Fibroblast of skin of back (primary cell): ENCODE results near the gene RSAD2. TPM values are rescaled to one million over a fixed set of nuclear protein-coding genes. Genes with fewer than 3 reads are reported as not detected.
"Not testable (repeated sequence)": the region's sequence is repeated elsewhere in the genome, so short reads cannot be mapped to it uniquely, and the experiment has no call there.

Experiments used
- DNase-seq: peaks from one replicate; pipeline ENCODE4 v3.0.0-alpha.2; 2013
- polyA plus RNA-seq, 2 experiments: library from polyadenylated mRNA; unstranded; fragments of 120-200 nt; gene quantifications; one replicate each; pipeline ENCODE4 v1.2.1, GENCODE V29; 2013; ENCODE audit not compliant: insufficient read length in 2 of 2

RSAD2 gene
- polyA plus RNA-seq (2013, experiment 1 of 2; ENCODE audit: insufficient read length), result not detected
- 0.04 TPM for polyA plus RNA-seq (2013, experiment 2 of 2; ENCODE audit: insufficient read length)

- DNase-seq, result peak; percentile 33
Observed at GRCh38 chr2:6877402-6878304, at the start of gene RSAD2. Gene RSAD2 (plus strand): TSS chr2:6877777. CDS start chr2:6877801, 24 bp downstream.

GRCh38 chr2:6828299-6828584 lies 49.3 kb upstream of the RSAD2 start:
- peak; percentile 48 for DNase-seq

GRCh38 chr2:6831229-6831628 lies 46.3 kb upstream of the RSAD2 start:
- DNase-seq, result no peak

GRCh38 chr2:6832596-6833299 lies 44.8 kb upstream of the RSAD2 start:
- no peak for DNase-seq

GRCh38 chr2:6833300-6833604 lies 44.3 kb upstream of the RSAD2 start:
- DNase-seq, result no peak

GRCh38 chr2:6834163-6834562 lies 43.4 kb upstream of the RSAD2 start:
- no peak for DNase-seq

GRCh38 chr2:6835467-6835866 lies 42.1 kb upstream of the RSAD2 start:
- no peak for DNase-seq

GRCh38 chr2:6838673-6839319 lies 38.8 kb upstream of the RSAD2 start:
- DNase-seq, result no peak

- no peak for DNase-seq
Observed at GRCh38 chr2:6841537-6842287, 35.9 kb upstream of the RSAD2 start.

GRCh38 chr2:6845312-6845711 lies 32.3 kb upstream of the RSAD2 start:
- no peak for DNase-seq

- DNase-seq, result no peak
Observed at GRCh38 chr2:6845903-6846302, 31.7 kb upstream of the RSAD2 start.

- no peak for DNase-seq
Observed at GRCh38 chr2:6846540-6846939, 31.0 kb upstream of the RSAD2 start.

GRCh38 chr2:6846967-6847681 lies 30.5 kb upstream of the RSAD2 start:
- no peak for DNase-seq

- DNase-seq, result no peak
Observed at GRCh38 chr2:6852195-6852594, 25.4 kb upstream of the RSAD2 start.

- no peak for DNase-seq
Observed at GRCh38 chr2:6854416-6854815, 23.2 kb upstream of the RSAD2 start.

- no peak for DNase-seq
Observed at GRCh38 chr2:6855860-6856547, 21.6 kb upstream of the RSAD2 start.

- DNase-seq, result no peak
Observed at GRCh38 chr2:6856548-6856920, 21.0 kb upstream of the RSAD2 start.

- not testable (repeated sequence) for DNase-seq
Observed at GRCh38 chr2:6858466-6859027, 19.0 kb upstream of the RSAD2 start.

- DNase-seq, result no peak
Observed at GRCh38 chr2:6860296-6860695, 17.3 kb upstream of the RSAD2 start.

- no peak for DNase-seq
Observed at GRCh38 chr2:6863792-6864191, 13.8 kb upstream of the RSAD2 start.

- no peak for DNase-seq
Observed at GRCh38 chr2:6864231-6864754, 13.3 kb upstream of the RSAD2 start.
